GM21786 (cell line): Measurements from ENCODE around the gene USP5.
"Not testable (repeated sequence)": the region's sequence is repeated elsewhere in the genome, so short reads cannot be mapped to it uniquely, and the experiment has no call there.

Experiments
- ATAC-seq: cut with Tn5 transposase; IDR thresholded peaks from one replicate; pipeline ENCODE4 v1.9.1; 2021; ENCODE audit not compliant: unreplicated experiment

USP5 gene

DNA sequence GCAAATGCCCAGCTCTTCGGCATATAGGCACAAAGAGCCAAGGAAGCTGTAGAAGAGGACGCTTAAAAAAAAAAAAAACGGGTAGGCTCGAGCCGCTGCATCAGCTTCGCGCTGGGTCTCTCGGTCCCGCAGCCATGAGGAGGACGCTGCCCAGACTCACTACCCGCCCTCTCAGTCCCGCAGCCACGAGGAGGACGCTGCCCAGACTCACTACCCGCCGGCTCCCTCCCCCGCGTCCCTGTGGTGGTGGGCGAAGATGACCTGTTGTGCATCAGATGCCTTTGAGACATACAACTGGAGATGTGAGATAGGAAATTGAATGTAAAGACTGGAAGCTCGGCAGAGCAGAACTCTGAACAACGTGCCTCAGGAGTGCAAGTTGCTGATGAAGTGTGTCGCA, 32.6 kb downstream of the USP5 start:
- ATAC-seq, result no peak

DNA sequence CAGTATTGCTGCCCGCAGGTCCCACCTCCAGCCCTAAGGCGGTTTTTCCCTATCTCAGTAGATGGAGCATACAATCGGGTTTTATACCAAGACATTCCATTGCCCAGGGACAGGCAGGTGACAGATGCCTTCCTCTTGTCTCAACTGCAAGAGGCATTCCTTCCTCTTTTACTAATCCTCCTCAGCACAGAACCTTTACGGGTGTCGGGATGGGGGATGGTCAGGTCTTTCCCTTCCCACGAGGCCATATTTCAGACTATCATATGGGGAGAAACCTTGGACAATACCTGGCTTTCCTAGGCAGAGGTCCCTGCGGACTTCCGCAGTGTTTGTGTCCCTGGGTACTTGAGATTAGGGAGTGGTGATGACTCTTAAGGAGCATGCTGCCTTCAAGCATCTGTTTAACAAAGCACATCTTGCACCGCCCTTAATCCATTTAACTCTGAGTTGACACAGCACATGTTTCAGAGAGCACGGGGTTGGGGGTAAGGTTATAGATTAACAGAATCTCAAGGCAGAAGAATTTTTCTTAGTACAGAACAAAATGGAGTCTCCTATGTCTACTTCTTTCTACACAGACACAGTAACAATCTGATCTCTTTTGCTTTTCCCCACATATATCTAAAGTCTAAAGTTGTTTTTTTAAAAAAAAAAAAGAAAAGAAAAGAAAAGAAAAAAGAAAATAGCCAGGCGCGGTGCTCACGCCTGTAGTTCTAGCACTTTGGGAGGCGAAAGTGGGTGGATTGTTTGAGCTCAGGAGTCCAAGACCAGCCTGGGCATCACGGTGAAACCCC, 34.5 kb downstream of the USP5 start:
- not testable (repeated sequence) for ATAC-seq

DNA sequence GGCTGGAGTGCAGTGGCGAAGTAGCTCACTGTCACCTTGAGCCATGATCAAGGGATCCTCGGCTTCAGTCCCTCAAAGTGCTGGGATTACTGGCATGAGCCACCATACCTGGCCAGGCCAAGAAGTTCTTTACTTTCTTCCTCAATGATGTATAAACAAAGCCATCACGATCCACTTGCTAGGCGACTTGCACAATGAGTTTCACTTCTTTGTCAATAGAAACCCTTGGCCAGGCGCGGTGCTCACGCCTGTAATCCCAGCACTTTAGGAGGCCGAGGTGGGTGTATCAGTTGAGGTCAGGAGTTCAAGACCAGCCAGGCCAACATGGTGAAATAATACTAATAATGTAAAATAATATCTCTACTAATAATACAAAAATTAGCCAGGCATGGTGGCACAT, 35.5 kb downstream of the USP5 start:
- no peak for ATAC-seq

- no peak for ATAC-seq
These were observed 36.4 kb downstream of the USP5 start for GRCh38 chr12:6888360-6888759.

GRCh38 chr12:6888794-6889193, 36.8 kb downstream of the USP5 start:
- not testable (repeated sequence) for ATAC-seq

- not testable (repeated sequence) for ATAC-seq
These were observed 38.0 kb downstream of the USP5 start for GRCh38 chr12:6889775-6890573.

DNA sequence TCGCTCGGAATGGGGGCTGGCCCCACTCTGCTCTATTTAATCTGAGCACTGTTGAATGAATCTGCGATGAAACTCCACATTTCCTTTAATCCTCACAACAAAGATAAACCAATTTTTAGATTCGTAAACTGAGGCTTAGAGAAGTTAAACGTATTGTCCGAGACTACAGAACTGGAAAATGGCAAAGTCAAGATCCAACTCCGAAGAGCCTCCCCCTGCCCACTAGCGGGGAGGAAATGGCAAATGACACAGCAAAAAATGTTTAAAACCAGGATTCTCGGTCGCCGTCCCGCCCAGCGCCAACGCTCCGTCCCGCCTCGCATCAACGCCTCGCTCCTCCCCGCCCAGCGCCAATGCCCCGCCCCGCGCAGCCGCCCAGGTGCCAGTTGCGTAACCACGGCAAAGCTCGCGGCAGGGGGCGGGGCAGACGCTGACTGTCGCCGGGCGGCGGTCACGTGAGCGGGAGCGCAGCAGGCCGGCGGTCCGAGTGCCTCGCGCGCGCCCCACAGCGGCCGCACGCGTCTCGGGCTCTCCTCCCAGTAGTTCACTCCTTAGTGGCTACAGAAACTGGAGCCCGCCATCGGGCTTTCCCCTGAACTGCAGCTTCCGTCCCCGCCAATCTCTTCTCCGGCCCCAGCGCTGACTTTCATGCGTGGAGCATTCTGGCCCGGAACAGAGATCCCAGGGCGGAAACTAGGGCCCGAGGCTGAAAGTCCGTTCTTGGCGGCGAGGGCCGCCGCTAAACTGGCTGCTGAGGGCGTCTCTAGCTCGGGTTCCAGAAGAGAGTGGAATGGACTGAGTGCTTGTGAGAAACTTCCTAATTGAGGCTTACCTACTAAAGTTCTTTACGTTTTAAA, 39.1 kb downstream of the USP5 start:
- peak; percentile 90 for ATAC-seq

GRCh38 chr12:6891646-6892001, 39.7 kb downstream of the USP5 start:
- ATAC-seq, result no peak

- ATAC-seq, result not testable (repeated sequence)
These were observed 40.7 kb downstream of the USP5 start for GRCh38 chr12:6892683-6893082.

DNA sequence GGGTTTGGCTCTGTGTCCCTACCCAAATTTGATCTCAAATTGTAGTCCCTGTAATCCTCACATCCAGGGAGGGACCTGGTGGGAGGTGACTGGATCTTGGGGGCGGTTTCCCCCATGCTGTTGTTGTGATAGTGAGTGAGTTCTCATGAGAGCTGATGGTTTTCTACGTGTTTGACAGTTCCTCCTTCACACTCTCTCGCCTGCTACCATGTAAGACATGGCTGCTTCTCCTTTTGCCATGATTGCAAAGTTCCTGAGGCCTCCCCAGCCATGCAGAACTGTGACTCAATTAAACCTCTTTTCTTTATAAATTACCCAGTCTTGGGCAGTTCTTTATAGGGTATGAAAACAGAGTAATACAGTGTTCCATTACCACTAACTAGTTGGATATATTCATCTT, 42.4 kb downstream of the USP5 start:
- ATAC-seq, result no peak

DNA sequence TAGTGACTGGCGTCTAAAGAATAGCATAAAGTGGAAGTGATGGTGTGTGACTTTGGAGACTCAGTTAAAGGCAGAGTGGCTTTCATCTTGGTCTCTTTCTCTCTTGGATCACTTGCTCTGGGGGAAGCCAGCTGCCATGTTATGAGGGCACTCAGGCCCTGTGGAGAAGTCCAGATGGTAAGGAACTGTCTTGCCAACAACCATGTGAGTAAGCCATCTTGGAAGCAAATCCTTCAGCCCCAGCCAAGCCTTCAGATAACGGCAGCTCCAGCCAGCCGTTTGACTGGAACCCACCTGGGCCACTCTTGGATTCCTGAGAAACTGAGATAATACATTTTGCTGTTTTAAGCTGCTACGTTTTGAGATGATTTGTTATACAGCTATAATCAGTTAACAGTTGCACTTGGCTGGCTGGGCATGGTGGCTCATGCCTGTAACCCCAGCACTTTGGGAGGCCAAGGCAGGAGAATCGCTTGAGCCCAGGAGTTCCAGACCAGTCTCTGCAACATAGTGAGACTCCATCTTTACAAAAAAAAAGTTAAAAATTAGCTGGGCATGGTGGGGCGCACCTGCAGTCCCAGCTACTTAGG, 45.0 kb downstream of the USP5 start:
- no peak for ATAC-seq

DNA sequence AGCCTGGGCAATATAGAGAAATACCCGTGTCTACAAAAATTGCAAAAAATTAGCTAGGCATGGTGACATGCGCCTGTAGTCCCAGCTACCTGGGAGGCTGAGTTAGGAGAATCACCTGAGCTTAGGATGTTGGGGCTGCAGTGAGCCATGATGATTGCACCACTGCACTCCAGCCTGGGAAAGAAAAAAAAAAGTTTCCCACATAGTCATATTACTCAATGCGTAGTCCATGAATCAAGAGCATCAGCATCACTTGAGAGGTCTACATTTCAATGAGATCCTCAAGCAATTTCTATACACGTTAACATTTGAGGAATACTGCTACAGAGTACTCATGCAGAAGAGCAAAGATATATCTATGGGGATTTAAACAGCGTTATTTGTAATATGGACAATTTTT, 47.5 kb downstream of the USP5 start:
- no peak for ATAC-seq

DNA sequence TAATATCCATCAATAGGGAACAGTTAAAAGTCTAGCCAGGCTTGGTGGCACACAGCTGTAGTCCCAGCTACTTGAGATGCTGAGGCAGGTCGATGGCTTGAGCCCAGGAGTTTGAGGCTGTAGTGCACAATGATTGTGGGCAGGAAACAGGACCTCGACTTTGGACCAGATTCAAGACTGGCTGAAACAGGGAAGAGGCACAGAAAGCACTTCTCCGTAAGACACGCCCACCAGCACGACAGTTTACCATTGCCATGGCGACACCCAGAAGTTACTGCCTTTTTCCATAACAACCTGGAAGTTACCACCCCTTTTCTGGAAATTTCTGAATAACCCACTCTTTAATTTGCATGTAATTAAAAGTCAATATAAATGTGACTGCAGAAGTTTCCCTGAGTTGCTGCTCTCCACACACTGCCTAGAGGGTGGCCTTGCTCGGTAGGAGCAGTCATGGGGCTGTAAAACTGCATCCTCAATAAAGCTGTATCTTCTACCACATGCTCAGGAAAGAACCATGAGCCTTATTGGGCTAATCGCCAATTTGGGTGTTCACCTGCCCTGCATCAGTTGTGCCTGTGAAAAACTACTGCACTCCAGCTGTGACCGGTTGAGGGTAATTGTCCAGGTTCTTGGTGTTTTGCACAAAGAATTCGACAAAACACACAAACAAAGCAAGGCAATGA, 48.0 kb downstream of the USP5 start:
- ATAC-seq, result no peak

DNA sequence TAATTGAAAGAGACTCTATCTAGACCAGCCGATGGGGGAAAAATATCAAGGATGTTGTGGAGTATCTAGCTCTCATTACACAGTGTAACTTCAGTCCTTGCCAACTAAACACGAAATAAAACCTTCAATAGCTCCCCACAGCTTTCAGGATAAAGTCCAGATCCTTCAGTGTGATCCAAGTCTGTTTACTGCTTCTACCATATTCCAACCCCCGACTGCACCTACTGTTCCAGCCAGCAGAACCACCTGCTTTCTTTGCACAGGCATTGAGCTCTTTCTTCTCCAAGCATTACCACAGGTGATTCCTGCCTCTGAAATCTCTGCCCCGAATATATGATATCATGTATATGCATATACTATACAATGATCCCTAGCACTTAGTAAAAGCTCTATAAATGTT, 50.5 kb downstream of the USP5 start:
- ATAC-seq, result no peak

GRCh38 chr12:6903722-6904121, 51.8 kb downstream of the USP5 start:
- ATAC-seq, result no peak

DNA sequence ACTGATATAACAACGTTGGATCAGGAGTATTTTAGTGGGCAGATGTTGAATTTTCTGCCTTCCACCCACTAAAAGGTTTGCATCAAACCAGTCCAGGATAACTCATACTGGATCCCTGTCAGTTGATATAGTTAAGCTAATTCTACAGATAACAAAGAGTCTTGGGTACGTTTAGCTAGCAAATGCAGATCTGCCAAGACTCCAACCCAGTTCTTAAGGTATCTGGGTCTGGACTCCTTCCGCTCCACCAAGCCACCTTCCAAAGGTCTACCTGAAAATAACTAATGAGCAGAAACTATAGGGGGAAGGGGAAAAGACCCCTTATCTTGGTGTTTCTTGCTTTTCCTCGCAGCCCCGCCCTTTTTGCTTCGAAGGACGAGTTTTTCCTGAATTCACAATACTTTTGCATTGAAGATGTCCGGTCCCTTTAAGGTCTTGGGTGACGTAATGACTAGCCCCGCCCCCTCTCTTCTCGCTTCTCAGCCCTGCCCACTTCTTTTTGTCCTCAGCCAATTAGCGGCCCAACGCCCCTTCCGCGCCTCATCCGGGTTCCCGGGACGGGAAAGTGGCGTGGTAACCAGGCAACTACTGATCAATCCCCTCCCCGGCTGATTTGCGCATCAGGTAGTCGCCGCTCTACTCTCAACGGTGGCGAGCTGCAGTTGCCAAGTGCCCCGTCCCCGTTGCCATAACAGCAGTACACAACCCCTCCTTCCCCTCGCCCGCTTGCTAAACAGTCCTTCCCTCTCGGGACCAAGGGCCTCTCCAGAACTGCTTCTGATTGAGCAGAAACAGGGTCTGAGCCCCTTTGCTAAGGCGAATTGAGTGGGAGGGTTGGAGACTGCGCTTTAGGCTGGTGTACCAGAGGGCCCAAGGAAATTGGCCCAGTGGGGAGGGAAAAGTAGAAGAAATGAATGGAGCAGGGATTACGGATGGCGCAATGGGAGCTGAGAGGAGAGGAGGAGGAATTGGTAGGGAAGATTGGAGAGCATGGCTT, 52.6 kb downstream of the USP5 start, which contains the start of gene LRRC23:
Gene LRRC23, plus strand, starts transcription at position 543 of the 997 bp plus-strand sequence. CDS start 812 bp downstream, outside the sequence.
- ATAC-seq, result peak; percentile 94

GRCh38 chr12:6905414-6906040, 53.6 kb downstream of the USP5 start:
- no peak for ATAC-seq

GRCh38 chr12:6908141-6908540, 56.2 kb downstream of the USP5 start:
- not testable (repeated sequence) for ATAC-seq
